ENCODE data around the gene BRWD1. TPM values are rescaled to one million over a fixed set of nuclear protein-coding genes. Genes with fewer than 3 reads are reported as not detected.

The BRWD1 gene
- total RNA-seq, 6 experiments from 2014 or later = 18.6 to 26.7 (median 21.9) TPM

- Histone ChIP-seq H3K27me3 (no peaks in the 10 kb centered on the region), H3K4me1 (no peaks in the 10 kb centered on the region), H3K4me3 (no peak overlapping the region), H3K36me3 (peaks cover 0 to 71% (median 23%) of the 10 kb centered on the region in 4 donors), H3K27ac (no peak overlapping the region), H3K9me3 (no peaks in the 10 kb centered on the region)
- peak in 3 of 4 donors; percentile 16 to 57 (median 42) for ATAC-seq
- no peak for DNase-seq
- no peak for TF ChIP-seq POLR2A (IDR thresholded peaks at IDR 0.05)
- TF ChIP-seq CTCF (IDR thresholded peaks at IDR 0.05) = no peak
- 53% methylated on average over 5 of the region's 5 CpGs for WGBS (ENCODE audit: insufficient coverage, low coverage, low lambda C conversion rate, missing lambda C conversion rate)
- intact Hi-C loops (cut with DNase I) = no loop called here
These were observed 115.8 kb downstream of the BRWD1 start for GRCh38 chr21:39197448-39198233.

GRCh38 chr21:39196838-39197237 lies 116.6 kb downstream of the BRWD1 start:
- H3K4me1 ChIP-seq = no peaks in the 10 kb centered on the region
- no peaks in the 10 kb centered on the region for H3K27me3 ChIP-seq
- no peak for TF ChIP-seq POLR2A (IDR thresholded peaks at IDR 0.05)
- TF ChIP-seq CTCF (IDR thresholded peaks at IDR 0.05) = no peak
- peaks cover 0 to 63% (median 20%) of the 10 kb centered on the region in 4 donors for H3K36me3 ChIP-seq
- intact Hi-C loops (cut with DNase I) = no loop called here
- no peak overlapping the region for H3K4me3 ChIP-seq
- ATAC-seq (no peak), DNase-seq (no peak)
- no peaks in the 10 kb centered on the region for H3K9me3 ChIP-seq
- H3K27ac ChIP-seq = no peak overlapping the region
- no CpG with 5 or more reads among the region's 1 CpG for WGBS (ENCODE audit: insufficient coverage, low coverage, low lambda C conversion rate, missing lambda C conversion rate)

- no peak overlapping the region for H3K4me3 ChIP-seq
- no peak overlapping the region for H3K27ac ChIP-seq
- H3K4me1 ChIP-seq = no peaks in the 10 kb centered on the region
- peaks cover 0 to 57% (median 17%) of the 10 kb centered on the region in 4 donors for H3K36me3 ChIP-seq
- intact Hi-C loops (cut with DNase I) = no loop called here
- H3K9me3 ChIP-seq = no peaks in the 10 kb centered on the region
- no peaks in the 10 kb centered on the region for H3K27me3 ChIP-seq
- DNase-seq = no peak
- no peak for TF ChIP-seq POLR2A (IDR thresholded peaks at IDR 0.05)
- no peak for TF ChIP-seq CTCF (IDR thresholded peaks at IDR 0.05)
- 82% methylated on average over 7 of the region's 7 CpGs for WGBS (ENCODE audit: insufficient coverage, low coverage, low lambda C conversion rate, missing lambda C conversion rate)
- ATAC-seq = no peak
These were observed 117.1 kb downstream of the BRWD1 start for GRCh38 chr21:39196310-39196709.

GRCh38 chr21:39193380-39193779 lies 120.1 kb downstream of the BRWD1 start:
- Histone ChIP-seq H3K27ac (no peak overlapping the region), H3K4me1 (no peaks in the 10 kb centered on the region), H3K4me3 (no peak overlapping the region), H3K9me3 (no peaks in the 10 kb centered on the region), H3K27me3 (no peaks in the 10 kb centered on the region), H3K36me3 (peaks cover 0 to 32% (median 9%) of the 10 kb centered on the region in 4 donors)
- DNase-seq = no peak
- intact Hi-C loops (cut with DNase I) = no loop called here
- no peak for ATAC-seq
- WGBS (ENCODE audit: insufficient coverage, low coverage, low lambda C conversion rate, missing lambda C conversion rate) = 100% methylated on average over 1 of the region's 1 CpG
- TF ChIP-seq CTCF (IDR thresholded peaks at IDR 0.05) (no peak), POLR2A (IDR thresholded peaks at IDR 0.05) (no peak)
